Nephron (organoid): ENCODE data around the gene CCSER1.
"Not testable (repeated sequence)": the region's sequence is repeated elsewhere in the genome, so short reads cannot be mapped to it uniquely, and the experiment has no call there.

ENCODE experiments used
- H3K27ac Mint-ChIP-seq, 3 experiments: 2 replicates each; pipeline ENCODE4 v1.8.0; 2020; ENCODE audit warnings: mixed read lengths in 3 of 3, mild to moderate bottlenecking in 2 of 3, moderate library complexity in 1 of 3
- H3K27me3 Mint-ChIP-seq: 2 replicates; pipeline ENCODE4 v1.8.0; 2021; ENCODE audit warnings: low read depth, mild to moderate bottlenecking, moderate library complexity, mixed read lengths
- H3K36me3 Mint-ChIP-seq: 2 replicates; pipeline ENCODE4 v1.8.0; 2020; ENCODE audit warnings: low read depth, mixed read lengths
- H3K4me1 Mint-ChIP-seq: 2 replicates; pipeline ENCODE4 v1.8.0; 2020; ENCODE audit warnings: mixed read lengths
- H3K4me3 Mint-ChIP-seq, 3 experiments: 2 replicates each; pipeline ENCODE4 v1.8.0; 2020; ENCODE audit warnings: mild to moderate bottlenecking in 3 of 3, mixed read lengths in 3 of 3, moderate library complexity in 2 of 3
- H3K9me3 Mint-ChIP-seq: 2 replicates; pipeline ENCODE4 v1.8.0; 2020; ENCODE audit warnings: mixed read lengths
- TF ChIP-seq, protein P1 (sequence below), 3 experiments: fragments of 200-600 bp; sonication (generic); IDR thresholded peaks; one replicate each; pipeline ENCODE4 v1.5.0; 2021; ENCODE audit warnings: antibody characterized with exemption in 3 of 3; ENCODE audit not compliant: unreplicated experiment in 3 of 3

The CCSER1 gene

DNA sequence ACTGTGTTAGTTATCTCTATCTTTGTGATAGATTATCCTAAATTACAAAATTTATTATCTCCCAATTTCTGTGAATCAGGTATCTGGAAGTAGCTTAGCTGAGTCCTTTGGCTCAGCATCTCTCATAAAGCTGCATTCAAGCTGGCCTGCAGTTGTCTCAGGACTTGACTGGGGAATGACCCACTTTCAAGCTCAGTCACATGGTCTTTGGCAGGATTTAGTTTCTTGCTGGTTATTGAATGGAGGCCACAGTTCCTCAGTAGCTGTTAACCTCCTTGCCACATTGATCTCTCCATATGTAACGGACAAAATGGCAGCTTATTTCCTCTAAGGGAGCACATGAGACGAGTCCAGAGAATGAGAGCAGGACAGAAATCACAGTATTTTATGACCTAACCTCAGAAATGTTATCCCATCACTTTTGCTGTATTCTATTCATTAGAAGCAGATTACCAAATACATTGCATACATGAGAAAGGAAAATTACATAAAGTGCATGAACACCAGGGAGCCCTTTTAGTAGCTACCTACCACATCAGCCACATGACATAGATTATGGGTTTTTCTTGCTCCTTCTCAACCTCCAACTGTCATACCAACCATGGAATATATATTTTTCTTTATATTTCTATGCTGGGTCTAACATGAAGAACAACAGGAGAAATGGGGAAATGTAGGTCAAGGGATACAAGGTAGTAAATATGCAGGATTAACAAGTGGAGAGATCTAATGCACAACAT lies 730.1 kb downstream of the CCSER1 start:
- Mint-ChIP-seq H3K36me3 (no peaks in the 10 kb centered on the region), H3K9me3 (no peaks in the 10 kb centered on the region), H3K4me1 (peaks cover 6% of the 10 kb centered on the region), H3K27me3 (no peaks in the 10 kb centered on the region), H3K4me3 (no peak overlapping the region), H3K27ac (no peak overlapping the region)
- TF ChIP-seq, protein P1, sequence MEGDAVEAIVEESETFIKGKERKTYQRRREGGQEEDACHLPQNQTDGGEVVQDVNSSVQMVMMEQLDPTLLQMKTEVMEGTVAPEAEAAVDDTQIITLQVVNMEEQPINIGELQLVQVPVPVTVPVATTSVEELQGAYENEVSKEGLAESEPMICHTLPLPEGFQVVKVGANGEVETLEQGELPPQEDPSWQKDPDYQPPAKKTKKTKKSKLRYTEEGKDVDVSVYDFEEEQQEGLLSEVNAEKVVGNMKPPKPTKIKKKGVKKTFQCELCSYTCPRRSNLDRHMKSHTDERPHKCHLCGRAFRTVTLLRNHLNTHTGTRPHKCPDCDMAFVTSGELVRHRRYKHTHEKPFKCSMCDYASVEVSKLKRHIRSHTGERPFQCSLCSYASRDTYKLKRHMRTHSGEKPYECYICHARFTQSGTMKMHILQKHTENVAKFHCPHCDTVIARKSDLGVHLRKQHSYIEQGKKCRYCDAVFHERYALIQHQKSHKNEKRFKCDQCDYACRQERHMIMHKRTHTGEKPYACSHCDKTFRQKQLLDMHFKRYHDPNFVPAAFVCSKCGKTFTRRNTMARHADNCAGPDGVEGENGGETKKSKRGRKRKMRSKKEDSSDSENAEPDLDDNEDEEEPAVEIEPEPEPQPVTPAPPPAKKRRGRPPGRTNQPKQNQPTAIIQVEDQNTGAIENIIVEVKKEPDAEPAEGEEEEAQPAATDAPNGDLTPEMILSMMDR (IDR thresholded peaks at IDR 0.05; ENCODE audit: unreplicated experiment in 3 of 3), result no peak

DNA sequence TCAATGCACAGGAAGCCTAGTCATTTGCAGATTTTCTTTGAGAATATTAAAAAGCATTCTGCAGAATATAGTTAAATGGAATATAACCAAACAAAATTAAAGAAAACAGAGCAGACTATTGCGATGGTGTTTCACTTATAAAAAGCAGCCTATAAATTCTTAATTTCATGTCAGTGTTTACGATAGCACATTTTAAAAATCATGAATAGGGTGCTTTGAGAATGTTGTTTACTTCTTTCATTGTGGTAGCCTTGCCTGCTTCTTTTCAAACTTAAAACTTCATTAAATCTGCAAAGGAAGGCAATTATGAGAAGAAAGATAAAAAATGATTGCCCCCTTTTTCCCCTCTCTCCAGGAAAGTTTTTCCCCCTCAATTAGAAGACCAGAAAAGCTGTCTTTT lies 748.6 kb downstream of the CCSER1 start:
- Mint-ChIP-seq H3K27ac (no peak overlapping the region), H3K9me3 (no peaks in the 10 kb centered on the region), H3K27me3 (no peaks in the 10 kb centered on the region), H3K4me1 (no peaks in the 10 kb centered on the region), H3K36me3 (no peaks in the 10 kb centered on the region), H3K4me3 (no peak overlapping the region)
- TF ChIP-seq, protein P1 (IDR thresholded peaks at IDR 0.05; ENCODE audit: unreplicated experiment in 3 of 3), result no peak

DNA sequence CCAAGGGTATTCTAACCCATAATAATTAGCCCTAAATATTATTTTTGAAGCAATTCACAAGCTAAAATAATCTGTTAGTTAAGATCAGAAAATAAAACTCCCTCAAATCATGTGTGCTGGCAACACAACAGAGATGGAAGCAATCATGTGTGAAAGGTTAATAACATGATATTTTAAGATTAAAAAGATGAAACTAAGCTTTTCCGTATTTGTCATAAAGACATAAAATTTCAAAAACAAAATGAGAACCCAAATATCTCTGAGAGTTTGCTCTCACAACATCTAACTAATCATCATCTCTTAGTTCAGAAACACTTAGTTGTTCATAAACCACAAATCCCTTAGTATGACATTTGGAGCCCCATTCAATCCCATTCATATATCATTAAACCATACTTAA lies 749.1 kb downstream of the CCSER1 start:
- TF ChIP-seq, protein P1 (IDR thresholded peaks at IDR 0.05; ENCODE audit: unreplicated experiment in 3 of 3), result no peak
- Mint-ChIP-seq H3K36me3 (no peaks in the 10 kb centered on the region), H3K4me1 (no peaks in the 10 kb centered on the region), H3K9me3 (no peaks in the 10 kb centered on the region), H3K27ac (no peak overlapping the region), H3K4me3 (no peak overlapping the region), H3K27me3 (no peaks in the 10 kb centered on the region)

DNA sequence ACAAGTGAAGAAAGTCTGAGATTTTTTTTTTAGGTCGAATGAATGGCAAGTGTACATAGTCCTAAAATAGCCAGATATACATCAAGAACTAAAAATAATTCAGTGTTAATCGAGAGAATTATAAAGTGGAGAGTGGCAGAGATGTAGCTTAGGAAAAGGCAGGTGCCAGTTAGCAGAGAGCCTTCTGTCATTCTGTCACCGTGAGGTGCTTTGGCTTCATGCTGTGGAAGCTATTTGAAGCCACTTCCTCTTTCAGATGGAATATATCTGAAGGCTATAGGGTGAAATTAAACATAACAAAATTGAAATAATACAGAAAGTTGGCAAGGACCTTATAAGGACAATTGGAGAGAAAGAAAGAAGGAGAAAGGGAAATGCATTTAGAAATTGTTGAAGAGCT lies 756.3 kb downstream of the CCSER1 start:
- H3K4me1 Mint-ChIP-seq, result peaks cover 2% of the 10 kb centered on the region
- H3K27ac Mint-ChIP-seq, result no peak overlapping the region
- no peaks in the 10 kb centered on the region for H3K9me3 Mint-ChIP-seq
- no peak overlapping the region for H3K4me3 Mint-ChIP-seq
- no peaks in the 10 kb centered on the region for H3K27me3 Mint-ChIP-seq
- no peaks in the 10 kb centered on the region for H3K36me3 Mint-ChIP-seq
- TF ChIP-seq, protein P1 (IDR thresholded peaks at IDR 0.05; ENCODE audit: unreplicated experiment in 3 of 3), result no peak

DNA sequence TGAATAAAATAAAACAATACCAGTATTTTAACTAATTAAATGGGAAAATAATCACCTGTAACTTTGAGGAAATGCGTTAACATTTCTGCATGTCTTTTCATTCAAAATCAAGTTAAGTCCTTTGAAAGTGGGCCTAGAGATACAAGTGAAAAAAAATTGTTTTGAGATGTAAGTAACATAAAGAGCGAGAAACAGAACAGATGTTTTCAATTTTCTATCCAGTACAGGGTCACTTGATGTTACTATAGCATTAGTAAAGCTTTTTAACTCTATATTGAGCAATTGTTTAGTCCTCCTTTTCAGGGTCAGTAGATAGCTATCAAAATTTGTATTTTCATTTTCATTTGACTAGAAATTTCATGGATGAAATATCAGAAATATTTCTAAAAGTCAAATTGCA lies 761.4 kb downstream of the CCSER1 start:
- TF ChIP-seq, protein P1 (IDR thresholded peaks at IDR 0.05; ENCODE audit: unreplicated experiment in 3 of 3), result no peak
- Mint-ChIP-seq H3K4me1 (peaks cover 15% of the 10 kb centered on the region), H3K27me3 (no peaks in the 10 kb centered on the region), H3K4me3 (no peak overlapping the region), H3K9me3 (no peaks in the 10 kb centered on the region), H3K36me3 (no peaks in the 10 kb centered on the region), H3K27ac (peak overlapping the region; percentile 38 to 74 (median 64))

DNA sequence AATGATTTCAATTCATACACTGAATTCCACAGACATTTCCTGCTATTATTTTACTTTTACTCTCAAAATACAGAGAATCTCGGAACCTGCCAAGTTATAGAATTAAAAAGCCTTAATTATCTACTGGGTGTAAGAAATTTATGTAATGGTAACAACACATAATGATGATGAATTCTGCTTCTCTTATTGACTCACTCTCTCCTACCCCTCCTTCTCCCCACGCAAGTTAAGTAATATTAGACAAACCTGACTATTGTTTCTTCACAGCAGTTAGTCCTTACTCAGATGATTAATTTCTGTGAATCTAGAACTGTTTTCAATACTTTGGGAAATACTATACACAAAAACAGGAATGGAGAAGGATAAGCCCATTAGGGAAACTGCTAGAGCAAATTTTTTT lies 762.0 kb downstream of the CCSER1 start:
- Mint-ChIP-seq H3K27me3 (no peaks in the 10 kb centered on the region), H3K4me1 (peaks cover 15% of the 10 kb centered on the region), H3K27ac (no peak overlapping the region), H3K36me3 (no peaks in the 10 kb centered on the region), H3K4me3 (no peak overlapping the region), H3K9me3 (no peaks in the 10 kb centered on the region)
- TF ChIP-seq, protein P1 (IDR thresholded peaks at IDR 0.05; ENCODE audit: unreplicated experiment in 3 of 3), result no peak

DNA sequence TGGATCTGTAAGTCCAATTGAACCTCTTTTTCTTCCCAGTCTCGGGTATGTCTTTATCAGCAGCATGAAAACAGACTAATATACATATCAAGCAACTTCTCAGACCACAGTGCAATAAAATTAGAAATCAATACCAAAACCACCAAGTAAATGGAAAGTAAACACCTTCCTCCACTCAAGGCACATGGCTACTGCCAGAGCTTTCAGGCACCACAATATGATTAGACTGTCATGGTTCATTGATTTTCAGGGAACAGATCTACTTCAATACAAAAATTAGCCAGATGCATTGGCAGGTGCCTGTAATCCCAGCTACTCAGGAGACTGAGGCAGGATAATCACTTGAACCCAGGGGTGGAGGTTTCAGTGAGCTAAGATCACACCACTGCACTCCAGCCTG lies 776.2 kb downstream of the CCSER1 start:
- not testable (repeated sequence) for H3K27ac Mint-ChIP-seq, H3K36me3 Mint-ChIP-seq, H3K27me3 Mint-ChIP-seq, H3K4me1 Mint-ChIP-seq, H3K4me3 Mint-ChIP-seq
- H3K9me3 Mint-ChIP-seq, result peaks cover 35% of the 10 kb centered on the region
